NCI-H187 (cell line): ENCODE results near the gene SMAD3.

Experiments used
- DNase-seq, 2 experiments: peaks; one replicate each; lab custom pipeline; 2025; lab: John Stamatoyannopoulos, UW

The SMAD3 gene

GRCh38 chr15:67242708-67243111 is 177.3 kb downstream of the SMAD3 start:
- no peak for DNase-seq
